A549 (cell line): ENCODE results near the gene APP. TPM values are rescaled to one million over a fixed set of nuclear protein-coding genes. Genes with fewer than 3 reads are reported as not detected.

Source experiments
- ATAC-seq, 2 experiments: fragments of 200-7000 bp in 1 of 2; fragments of >200 bp in 1 of 2; cut with Nextera tagmentation in 1 of 2; cut with Tn5 transposase in 1 of 2; 3 replicates each; pipeline versions ENCODE4 v1.8.0 to v1.9.1; 2018 to 2020; ENCODE audit warnings: mild to moderate bottlenecking in 1 of 2, moderate library complexity in 1 of 2
- CTCF ChIA-PET: fragments of 300-600 bp; sonication (Branson Sonifier 250); formaldehyde crosslinking; extraction: SDS; loops from one replicate; lab custom pipeline; 2021; ENCODE audit warnings: antibody characterized with exemption, inconsistent platforms; lab: Yijun Ruan, JAX
- POLR2A ChIA-PET: fragments of 350-600 bp; formaldehyde crosslinking; extraction: SDS; loops from one replicate; lab custom pipeline; 2021; ENCODE audit warnings: antibody characterized with exemption, inconsistent platforms; lab: Yijun Ruan, JAX
- DNase-seq, 2 experiments: peaks; one replicate each; pipeline versions ENCODE4 v3.0.0 to v3.0.0-alpha.2; 2011 to 2016; ENCODE audit warnings: low read depth in 1 of 2, low spot score in 1 of 2
- FAIRE-seq: peaks from 2 replicates; lab custom pipeline; 2011; peaks lifted over from hg19 to GRCh38; lab: Jason Lieb, UNC
- H3K27ac ChIP-seq, 2 experiments: fragments of >200 bp; sonication (Bioruptor Twin); formaldehyde crosslinking; 3 replicates each; pipeline ENCODE4 v1.5.1; 2016 to 2017
- H3K4me1 ChIP-seq: fragments of >200 bp; sonication (Bioruptor Twin); formaldehyde crosslinking; 3 replicates; pipeline ENCODE4 v1.6.1; 2016
- H3K4me2 ChIP-seq: fragments of >200 bp; sonication (Bioruptor Twin); formaldehyde crosslinking; 3 replicates; pipeline ENCODE4 v1.6.1; 2016
- H3K4me3 ChIP-seq: fragments of >200 bp; sonication (Bioruptor Twin); formaldehyde crosslinking; 3 replicates; pipeline ENCODE4 v1.5.1; 2016
- H3K9me3 ChIP-seq: fragments of >200 bp; sonication (Bioruptor Twin); formaldehyde crosslinking; 3 replicates; pipeline ENCODE4 v1.6.1; 2016
- BHLHE40 ChIP-seq: IDR thresholded peaks from 2 replicates; pipeline ENCODE4 v1.6.1; 2012; ENCODE audit warnings: low read depth, low read length, inconsistent platforms
- CBX2 ChIP-seq: fragments of 200-600 bp; sonication (generic); IDR thresholded peaks from 2 replicates; pipeline ENCODE4 v1.6.1; 2016; ENCODE audit warnings: low read depth, mild to moderate bottlenecking, borderline replicate concordance
- CTCF ChIP-seq: fragments of >200 bp; sonication (Bioruptor Twin); formaldehyde crosslinking; IDR thresholded peaks from 3 replicates; pipeline ENCODE4 v1.5.1; 2016
- EHMT2 ChIP-seq: fragments of 200-600 bp; sonication (generic); IDR thresholded peaks from 2 replicates; pipeline ENCODE4 v1.6.1; 2016; ENCODE audit warnings: antibody characterized with exemption, low read depth, mild to moderate bottlenecking, moderate library complexity
- ESRRA ChIP-seq: fragments of 150-350 bp; IDR thresholded peaks from 2 replicates; pipeline ENCODE4 v1.6.1; 2014; ENCODE audit warnings: mild to moderate bottlenecking, low read length, borderline replicate concordance
- GATA3 ChIP-seq: IDR thresholded peaks from 2 replicates; pipeline ENCODE4 v1.6.1; 2012; ENCODE audit warnings: borderline replicate concordance
- HDAC2 ChIP-seq: fragments of 200-600 bp; sonication (generic); IDR thresholded peaks from 2 replicates; pipeline ENCODE4 v1.6.1; 2016
- HES2 ChIP-seq: fragments of >200 bp; sonication (Bioruptor Twin); formaldehyde crosslinking; IDR thresholded peaks from 2 replicates; pipeline ENCODE4 v1.6.1; 2016
- HEYL ChIP-seq: fragments of 250-450 bp; sonication (Bioruptor Pico); IDR thresholded peaks from 2 replicates; pipeline ENCODE4 v1.8.0; 2021; ENCODE audit warnings: mild to moderate bottlenecking, moderate library complexity
- HMGXB4 ChIP-seq: fragments of 250-450 bp; sonication (Bioruptor Pico); IDR thresholded peaks from 2 replicates; pipeline ENCODE4 v1.5.0; 2021; ENCODE audit warnings: mild to moderate bottlenecking, moderate library complexity, borderline replicate concordance
- HOXA7 ChIP-seq: fragments of 250-450 bp; sonication (Bioruptor Pico); IDR thresholded peaks from 2 replicates; pipeline ENCODE4 v1.5.0; 2020; ENCODE audit warnings: mild to moderate bottlenecking, moderate library complexity
- JUN ChIP-seq, 2 experiments: fragments of >200 bp; sonication (Bioruptor Twin); formaldehyde crosslinking; IDR thresholded peaks; 2 replicates in 1 of 2; 3 replicates in 1 of 2; pipeline ENCODE4 v1.6.1; 2016 to 2017
- JUNB ChIP-seq: fragments of >200 bp; sonication (Bioruptor Twin); formaldehyde crosslinking; IDR thresholded peaks from 2 replicates; pipeline ENCODE4 v1.6.1; 2016
- KDM1A ChIP-seq: fragments of 200-600 bp; sonication (generic); IDR thresholded peaks from 2 replicates; pipeline ENCODE4 v1.6.1; 2016; ENCODE audit warnings: low read depth, mild to moderate bottlenecking
- MAFK ChIP-seq: fragments of 450-650 bp; IDR thresholded peaks from 2 replicates; pipeline ENCODE4 v1.6.1; 2014; ENCODE audit not compliant: partially characterized antibody
- MAZ ChIP-seq: fragments of 150-350 bp; IDR thresholded peaks from 2 replicates; pipeline ENCODE4 v1.6.1; 2014; ENCODE audit warnings: antibody characterized with exemption, low read depth, low read length, borderline replicate concordance
- MYC ChIP-seq: IDR thresholded peaks from 2 replicates; pipeline ENCODE4 v1.6.1; 2012; ENCODE audit warnings: mild to moderate bottlenecking, inconsistent platforms, low read length, improper control_type of control experiment, borderline replicate concordance
- NPAS2 ChIP-seq: fragments of 250-450 bp; sonication (Bioruptor Pico); IDR thresholded peaks from 2 replicates; pipeline ENCODE4 v1.8.0; 2022; ENCODE audit warnings: mild to moderate bottlenecking, moderate library complexity, borderline replicate concordance
- PHF8 ChIP-seq: fragments of 200-600 bp; sonication (generic); IDR thresholded peaks from 2 replicates; pipeline ENCODE4 v1.6.1; 2016; ENCODE audit warnings: low read depth, mild to moderate bottlenecking, antibody characterized with exemption, moderate library complexity, borderline replicate concordance
- POLR2A ChIP-seq: IDR thresholded peaks from 2 replicates; pipeline ENCODE4 v1.6.1; 2012; ENCODE audit warnings: mild to moderate bottlenecking, low read length
- RARB ChIP-seq: fragments of 250-450 bp; sonication (Bioruptor Pico); IDR thresholded peaks from 2 replicates; pipeline ENCODE4 v1.8.0; 2021; ENCODE audit warnings: mild to moderate bottlenecking, moderate library complexity
- RCOR1 ChIP-seq: fragments of 150-350 bp; IDR thresholded peaks from 2 replicates; pipeline ENCODE4 v1.6.1; 2014; ENCODE audit warnings: antibody characterized with exemption, low read length, low read depth
- SREBF2 ChIP-seq: fragments of 450-650 bp; IDR thresholded peaks from 2 replicates; pipeline ENCODE4 v1.6.1; 2014; ENCODE audit warnings: mild to moderate bottlenecking, moderate library complexity
- TP53 ChIP-seq: fragments of 250-450 bp; sonication (Bioruptor Pico); IDR thresholded peaks from 2 replicates; pipeline ENCODE4 v1.5.0; 2021; ENCODE audit warnings: mild to moderate bottlenecking, moderate library complexity
- WGBS: methylation state at CpG from one replicate; pipeline ENCODE4 v1.1.6; 2017; ENCODE audit errors: missing lambda C conversion rate; 5-methylcytosine and 5-hydroxymethylcytosine counted together
- polyA plus RNA-seq, 4 experiments: library from polyadenylated mRNA; depleted of rRNA in 3 of 4; stranded (reverse); fragments of >200 nt; fragmentation: RNase III in 1 of 4; extraction: RNeasy Plus Mini Kit Qiagen cat#74134 plus additional on column Dnase treatment in 1 of 4; gene quantifications; 2 replicates in 3 of 4; 3 replicates in 1 of 4; pipeline ENCODE4 v1.2.3, GENCODE V29; 2011 to 2017
- TF ChIP-seq, protein P1 (sequence below): fragments of 150-350 bp; IDR thresholded peaks from 2 replicates; pipeline ENCODE4 v1.6.1; 2014; ENCODE audit warnings: low read depth, mild to moderate bottlenecking, low read length
- TF ChIP-seq, protein P2 (sequence below): fragments of >200 bp; sonication (Bioruptor Twin); formaldehyde crosslinking; IDR thresholded peaks from 3 replicates; pipeline ENCODE4 v1.6.1; 2016
- TF ChIP-seq, protein P3 (sequence below): fragments of 200-600 bp; sonication (generic); IDR thresholded peaks from 2 replicates; pipeline ENCODE4 v1.6.1; 2016; ENCODE audit warnings: antibody characterized with exemption, mild to moderate bottlenecking, moderate library complexity

The APP gene
- polyA plus RNA-seq, 2 of the 4 experiments (the other 2 are of a cell fraction): 540 to 565 TPM

DNA sequence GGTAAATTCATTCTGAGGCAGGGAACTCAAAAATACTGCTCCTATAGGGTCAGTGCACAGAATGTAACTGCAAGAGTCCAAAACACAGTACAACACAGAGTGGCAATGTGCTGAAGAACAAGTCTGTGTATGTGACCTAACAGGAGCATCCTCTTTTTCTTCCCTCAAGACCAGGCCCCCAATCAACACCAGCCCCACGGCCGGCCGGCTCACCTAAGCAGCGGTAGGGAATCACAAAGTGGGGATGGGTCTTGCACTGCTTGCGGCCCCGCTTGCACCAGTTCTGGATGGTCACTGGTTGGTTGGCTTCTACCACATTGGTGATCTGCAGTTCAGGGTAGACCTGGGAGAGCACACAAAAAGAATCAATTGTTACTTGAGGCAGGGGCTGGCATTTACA lies 80.8 kb downstream of the APP start:
- no peak for FAIRE-seq
- WGBS: 92% methylated on average over 2 of the region's 6 CpGs
- H3K27ac ChIP-seq: no peak overlapping the region
- CTCF ChIA-PET: no interaction called here
- peaks cover 11% of the 10 kb centered on the region for H3K4me1 ChIP-seq
- no peaks in the 10 kb centered on the region for H3K9me3 ChIP-seq
- TF ChIP-seq CBX2 (no peak), PHF8 (no peak), NPAS2 (CRISPR knock-in tag) (no peak), TP53 (CRISPR knock-in tag) (no peak), JUN (IDR thresholded peaks at IDR 0.05) (no peak), HDAC2 (no peak), HMGXB4 (CRISPR knock-in tag) (no peak), RARB (no peak), EHMT2 (no peak), KDM1A (no peak), MAZ (no peak), MYC (no peak), SREBF2 (no peak), GATA3 (no peak), HOXA7 (CRISPR knock-in tag) (no peak)
- TF ChIP-seq, protein P1, sequence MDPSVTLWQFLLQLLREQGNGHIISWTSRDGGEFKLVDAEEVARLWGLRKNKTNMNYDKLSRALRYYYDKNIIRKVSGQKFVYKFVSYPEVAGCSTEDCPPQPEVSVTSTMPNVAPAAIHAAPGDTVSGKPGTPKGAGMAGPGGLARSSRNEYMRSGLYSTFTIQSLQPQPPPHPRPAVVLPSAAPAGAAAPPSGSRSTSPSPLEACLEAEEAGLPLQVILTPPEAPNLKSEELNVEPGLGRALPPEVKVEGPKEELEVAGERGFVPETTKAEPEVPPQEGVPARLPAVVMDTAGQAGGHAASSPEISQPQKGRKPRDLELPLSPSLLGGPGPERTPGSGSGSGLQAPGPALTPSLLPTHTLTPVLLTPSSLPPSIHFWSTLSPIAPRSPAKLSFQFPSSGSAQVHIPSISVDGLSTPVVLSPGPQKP: no peak
- TF ChIP-seq, protein P2, sequence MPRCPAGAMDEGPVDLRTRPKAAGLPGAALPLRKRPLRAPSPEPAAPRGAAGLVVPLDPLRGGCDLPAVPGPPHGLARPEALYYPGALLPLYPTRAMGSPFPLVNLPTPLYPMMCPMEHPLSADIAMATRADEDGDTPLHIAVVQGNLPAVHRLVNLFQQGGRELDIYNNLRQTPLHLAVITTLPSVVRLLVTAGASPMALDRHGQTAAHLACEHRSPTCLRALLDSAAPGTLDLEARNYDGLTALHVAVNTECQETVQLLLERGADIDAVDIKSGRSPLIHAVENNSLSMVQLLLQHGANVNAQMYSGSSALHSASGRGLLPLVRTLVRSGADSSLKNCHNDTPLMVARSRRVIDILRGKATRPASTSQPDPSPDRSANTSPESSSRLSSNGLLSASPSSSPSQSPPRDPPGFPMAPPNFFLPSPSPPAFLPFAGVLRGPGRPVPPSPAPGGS: no peak
- no peak overlapping the region for H3K4me2 ChIP-seq
- POLR2A ChIA-PET: no interaction called here
- no peak overlapping the region for H3K4me3 ChIP-seq
- no peak for ATAC-seq
- DNase-seq: no peak

GRCh38 chr21:26087223-26087918 lies 83.2 kb downstream of the APP start:
- DNase-seq: no peak
- Histone ChIP-seq H3K4me2 (no peak overlapping the region), H3K27ac (no peak overlapping the region), H3K4me3 (no peak overlapping the region), H3K4me1 (no peaks in the 10 kb centered on the region), H3K9me3 (no peaks in the 10 kb centered on the region)
- FAIRE-seq: no peak
- WGBS: 93% methylated on average over 4 of the region's 4 CpGs
- no peak for ATAC-seq
- ChIA-PET CTCF (no interaction called here), POLR2A (no interaction called here)
- TF ChIP-seq POLR2A (no peak), HEYL (CRISPR knock-in tag) (no peak), JUNB (no peak), HES2 (no peak), ESRRA (no peak), EHMT2 (no peak), BHLHE40 (no peak), MAFK (no peak), PHF8 (no peak), CBX2 (no peak), CTCF (no peak), TP53 (CRISPR knock-in tag) (no peak), RCOR1 (no peak)
- TF ChIP-seq, protein P3, sequence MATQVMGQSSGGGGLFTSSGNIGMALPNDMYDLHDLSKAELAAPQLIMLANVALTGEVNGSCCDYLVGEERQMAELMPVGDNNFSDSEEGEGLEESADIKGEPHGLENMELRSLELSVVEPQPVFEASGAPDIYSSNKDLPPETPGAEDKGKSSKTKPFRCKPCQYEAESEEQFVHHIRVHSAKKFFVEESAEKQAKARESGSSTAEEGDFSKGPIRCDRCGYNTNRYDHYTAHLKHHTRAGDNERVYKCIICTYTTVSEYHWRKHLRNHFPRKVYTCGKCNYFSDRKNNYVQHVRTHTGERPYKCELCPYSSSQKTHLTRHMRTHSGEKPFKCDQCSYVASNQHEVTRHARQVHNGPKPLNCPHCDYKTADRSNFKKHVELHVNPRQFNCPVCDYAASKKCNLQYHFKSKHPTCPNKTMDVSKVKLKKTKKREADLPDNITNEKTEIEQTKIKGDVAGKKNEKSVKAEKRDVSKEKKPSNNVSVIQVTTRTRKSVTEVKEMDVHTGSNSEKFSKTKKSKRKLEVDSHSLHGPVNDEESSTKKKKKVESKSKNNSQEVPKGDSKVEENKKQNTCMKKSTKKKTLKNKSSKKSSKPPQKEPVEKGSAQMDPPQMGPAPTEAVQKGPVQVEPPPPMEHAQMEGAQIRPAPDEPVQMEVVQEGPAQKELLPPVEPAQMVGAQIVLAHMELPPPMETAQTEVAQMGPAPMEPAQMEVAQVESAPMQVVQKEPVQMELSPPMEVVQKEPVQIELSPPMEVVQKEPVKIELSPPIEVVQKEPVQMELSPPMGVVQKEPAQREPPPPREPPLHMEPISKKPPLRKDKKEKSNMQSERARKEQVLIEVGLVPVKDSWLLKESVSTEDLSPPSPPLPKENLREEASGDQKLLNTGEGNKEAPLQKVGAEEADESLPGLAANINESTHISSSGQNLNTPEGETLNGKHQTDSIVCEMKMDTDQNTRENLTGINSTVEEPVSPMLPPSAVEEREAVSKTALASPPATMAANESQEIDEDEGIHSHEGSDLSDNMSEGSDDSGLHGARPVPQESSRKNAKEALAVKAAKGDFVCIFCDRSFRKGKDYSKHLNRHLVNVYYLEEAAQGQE: no peak
